Right lobe of liver (tissue), 6 donors: ENCODE results near the gene NANS. TPM values are rescaled to one million over a fixed set of nuclear protein-coding genes. Genes with fewer than 3 reads are reported as not detected.

Experiments
- ATAC-seq, 4 donors: fragments of 200-7000 bp; cut with Tn5 transposase; one replicate each; pipeline ENCODE4 v1.9.1; 2020; ENCODE audit warnings: mild to moderate bottlenecking in 4 of 4, moderate library complexity in 4 of 4
- DNase-seq, 3 donors: peaks; one replicate each; pipeline ENCODE4 v3.0.0-alpha.2; 2020
- H3K27ac ChIP-seq, 3 donors: fragments of 200-600 bp; one replicate each; pipeline ENCODE4 v1.8.0; 2022
- H3K27me3 ChIP-seq, 2 donors: fragments of 200-600 bp; one replicate each; pipeline ENCODE4 v1.8.0; 2022
- H3K36me3 ChIP-seq, 4 donors: fragments of 200-600 bp; sonication (generic) in 1 of 4; one replicate each; pipeline versions ENCODE4 v1.5.1 to v1.8.0; 2017 to 2022; ENCODE audit warnings: control low read depth in 1 of 4
- H3K4me1 ChIP-seq, 4 donors: fragments of 200-600 bp; sonication (generic) in 1 of 4; one replicate each; pipeline versions ENCODE4 v1.5.1 to v1.8.0; 2017 to 2022; ENCODE audit warnings: control low read depth in 1 of 4
- H3K4me3 ChIP-seq, 3 donors: fragments of 200-600 bp; one replicate each; pipeline ENCODE4 v1.8.0; 2022
- H3K9me3 ChIP-seq, 4 donors: fragments of 200-600 bp; sonication (generic) in 1 of 4; one replicate each; pipeline versions ENCODE4 v1.5.1 to v1.8.0; 2017 to 2022; ENCODE audit warnings: control low read depth in 1 of 4
- POLR2A ChIP-seq: fragments of 450-650 bp; IDR thresholded peaks from one replicate; pipeline ENCODE4 v1.6.1; 2017; ENCODE audit warnings: antibody characterized with exemption, mild to moderate bottlenecking
- WGBS: methylation state at CpG from one replicate; pipeline ENCODE4 v1.1.6; 2018; ENCODE audit warnings: low coverage, low lambda C conversion rate; ENCODE audit not compliant: insufficient coverage; ENCODE audit errors: missing lambda C conversion rate; 5-methylcytosine and 5-hydroxymethylcytosine counted together
- intact Hi-C, 2 donors: fragments of 100-400 bp; cut with DNase I; formaldehyde crosslinking; loops; one replicate each; pipeline versions ENCODE4 v1.11.2 to v1.14.1; 2022
- total RNA-seq, 6 experiments: library from RNA; depleted of rRNA in 2 of 6; stranded (reverse); fragments of >200 nt in 2 of 6; fragmentation: NEBNext Ultra II Directional in 3 of 6; extraction: Animal tissue kit (Norgen Biotek cat#: 25700) in 3 of 6; gene quantifications; one replicate each; pipeline versions ENCODE4 v1.1.0 to v1.2.4, GENCODE V29; 2016 to 2023
- TF ChIP-seq, protein P1 (sequence below), 4 donors: fragments of 200-600 bp in 3 of 4; fragments of 450-650 bp in 1 of 4; IDR thresholded peaks; one replicate each; pipeline versions ENCODE4 v1.5.1 to v1.8.0; 2016 to 2022; ENCODE audit warnings: antibody characterized with exemption in 4 of 4, mild to moderate bottlenecking in 2 of 4
- donor health status: DM: no; HTN: yes; CAD: no.
- donor health status: DM: no; HTN: no; CAD: no.
- donor health status: DM: no; HTN: no; CAD: no.
- donor health status: DM: no; HTN: yes; CAD: no.
- donor health status: DM: no; HTN: yes; CAD: no.

Gene NANS
- total RNA-seq, 6 experiments from 2014 or later, result 16.4 to 43.2 (median 30.2) TPM

DNA sequence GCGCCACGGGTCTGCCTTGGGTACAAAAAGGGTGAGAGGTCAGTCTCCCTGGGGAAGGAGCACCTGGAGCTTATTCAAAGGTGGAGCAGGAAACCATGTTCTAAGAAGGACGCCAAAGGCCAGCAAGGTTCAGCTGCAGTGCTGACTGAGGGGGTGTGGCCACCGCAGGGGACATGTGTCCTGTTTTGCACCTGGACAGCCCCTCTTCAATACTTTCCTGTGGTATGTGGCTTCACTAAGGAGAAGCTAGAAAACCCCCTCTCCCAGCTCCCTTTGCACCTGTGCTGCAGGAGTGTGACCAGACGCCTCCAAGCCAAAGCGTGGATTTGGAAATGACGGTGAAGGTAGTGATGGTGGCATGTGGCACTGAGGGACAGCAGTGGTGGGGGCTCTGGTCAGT is 38.9 kb downstream of the NANS start:
- Histone ChIP-seq H3K27me3 (no peaks in the 10 kb centered on the region), H3K9me3 (no peaks in the 10 kb centered on the region), H3K4me1 (peaks cover 0 to 9% (median 3%) of the 10 kb centered on the region in 4 donors), H3K27ac (no peak overlapping the region), H3K4me3 (no peak overlapping the region), H3K36me3 (peaks cover 0 to 25% (median 14%) of the 10 kb centered on the region in 4 donors)
- DNase-seq (no peak), ATAC-seq (peak in 1 of 4 donors; percentile 10)
- WGBS, result 90% methylated on average over 5 of the region's 7 CpGs
- TF ChIP-seq POLR2A, result no peak
- TF ChIP-seq, protein P1, sequence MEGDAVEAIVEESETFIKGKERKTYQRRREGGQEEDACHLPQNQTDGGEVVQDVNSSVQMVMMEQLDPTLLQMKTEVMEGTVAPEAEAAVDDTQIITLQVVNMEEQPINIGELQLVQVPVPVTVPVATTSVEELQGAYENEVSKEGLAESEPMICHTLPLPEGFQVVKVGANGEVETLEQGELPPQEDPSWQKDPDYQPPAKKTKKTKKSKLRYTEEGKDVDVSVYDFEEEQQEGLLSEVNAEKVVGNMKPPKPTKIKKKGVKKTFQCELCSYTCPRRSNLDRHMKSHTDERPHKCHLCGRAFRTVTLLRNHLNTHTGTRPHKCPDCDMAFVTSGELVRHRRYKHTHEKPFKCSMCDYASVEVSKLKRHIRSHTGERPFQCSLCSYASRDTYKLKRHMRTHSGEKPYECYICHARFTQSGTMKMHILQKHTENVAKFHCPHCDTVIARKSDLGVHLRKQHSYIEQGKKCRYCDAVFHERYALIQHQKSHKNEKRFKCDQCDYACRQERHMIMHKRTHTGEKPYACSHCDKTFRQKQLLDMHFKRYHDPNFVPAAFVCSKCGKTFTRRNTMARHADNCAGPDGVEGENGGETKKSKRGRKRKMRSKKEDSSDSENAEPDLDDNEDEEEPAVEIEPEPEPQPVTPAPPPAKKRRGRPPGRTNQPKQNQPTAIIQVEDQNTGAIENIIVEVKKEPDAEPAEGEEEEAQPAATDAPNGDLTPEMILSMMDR (IDR thresholded peaks at IDR 0.05), result no peak
- intact Hi-C loops, result no loop called here

DNA sequence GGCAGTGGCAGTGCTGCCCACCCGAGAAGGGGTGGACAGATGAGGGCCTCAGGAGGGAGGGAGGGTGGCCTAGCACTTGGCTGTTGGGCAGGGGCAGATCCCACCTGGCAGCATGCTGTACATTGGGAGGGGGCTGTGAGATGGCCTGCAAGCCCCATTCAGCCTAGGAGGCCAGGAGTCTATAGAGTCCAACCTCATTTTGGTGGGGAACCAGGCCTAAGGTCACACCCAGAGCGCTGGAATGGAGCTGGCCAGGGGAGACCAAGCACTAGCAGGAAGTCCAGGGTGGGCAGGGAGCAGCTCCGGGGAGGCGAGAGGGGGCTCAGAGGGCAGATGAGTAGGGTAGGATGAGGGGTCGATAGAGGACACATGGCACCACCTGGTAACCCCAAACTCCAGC is 39.6 kb downstream of the NANS start:
- DNase-seq, result peak in 1 of 3 donors; percentile 39
- intact Hi-C loops, result no loop called here
- 83% methylated on average over 1 of the region's 5 CpGs for WGBS

DNA sequence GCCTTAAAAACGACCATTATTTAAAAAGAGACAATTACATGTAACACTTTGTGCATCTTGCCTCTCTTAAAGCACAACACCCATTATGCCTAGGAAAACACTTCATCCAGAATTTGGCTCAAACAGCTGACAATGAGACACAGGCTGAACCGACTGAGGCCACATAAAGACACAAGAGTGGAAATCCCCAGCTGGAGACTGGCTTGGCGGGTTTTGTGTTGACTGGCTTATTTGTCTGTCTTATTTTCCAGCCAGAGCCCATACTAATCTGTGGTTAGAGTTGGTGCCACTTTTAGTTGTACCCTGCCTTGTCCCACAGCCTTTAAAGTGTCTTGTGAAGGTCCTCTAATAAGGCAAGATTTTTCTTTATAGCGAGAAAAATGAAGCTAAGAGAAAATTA is 41.3 kb downstream of the NANS start:
- Histone ChIP-seq H3K27ac (no peak overlapping the region), H3K4me1 (peaks cover 0 to 9% (median 3%) of the 10 kb centered on the region in 4 donors), H3K9me3 (no peaks in the 10 kb centered on the region), H3K4me3 (no peak overlapping the region), H3K27me3 (no peaks in the 10 kb centered on the region), H3K36me3 (peaks cover 0 to 25% (median 14%) of the 10 kb centered on the region in 4 donors)
- ATAC-seq, result peak in 3 of 4 donors; percentile 27 to 73 (median 44)
- 60% methylated on average over 3 of the region's 4 CpGs for WGBS
- no peak for TF ChIP-seq POLR2A
- TF ChIP-seq, protein P1 (IDR thresholded peaks at IDR 0.05), result no peak
- intact Hi-C loops, result no loop called here
- DNase-seq, result peak in 1 of 3 donors; percentile 28

More for the DNA sequence above, 39.6 kb downstream of the NANS start:
- Histone ChIP-seq H3K4me1 (peaks cover 0 to 9% (median 3%) of the 10 kb centered on the region in 4 donors), H3K27me3 (no peaks in the 10 kb centered on the region), H3K9me3 (no peaks in the 10 kb centered on the region), H3K36me3 (peaks cover 0 to 25% (median 14%) of the 10 kb centered on the region in 4 donors), H3K27ac (no peak overlapping the region), H3K4me3 (no peak overlapping the region)
- TF ChIP-seq POLR2A, result no peak
- TF ChIP-seq, protein P1 (IDR thresholded peaks at IDR 0.05), result no peak
- ATAC-seq, result peak in 1 of 4 donors; percentile 8

DNA sequence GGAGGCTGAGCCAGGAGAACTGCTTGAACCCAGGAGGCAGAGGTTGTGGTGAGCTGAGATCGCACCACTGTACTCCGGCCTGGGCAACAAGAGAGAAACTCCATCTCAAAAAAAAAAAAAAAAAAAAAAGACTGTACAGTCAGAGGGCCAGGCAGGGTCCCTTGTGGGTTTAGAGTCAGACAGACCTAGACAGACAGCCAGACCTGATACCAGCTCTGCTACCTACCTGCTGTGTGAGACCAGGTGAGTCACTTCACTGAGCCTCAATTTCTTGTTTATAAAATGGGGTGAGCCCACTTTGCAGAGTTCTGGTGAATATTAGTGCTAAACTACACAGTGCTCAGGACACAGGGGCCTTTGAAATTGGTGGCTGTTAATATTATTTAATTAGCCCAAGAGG is 42.8 kb downstream of the NANS start:
- Histone ChIP-seq H3K36me3 (peaks cover 0 to 25% (median 13%) of the 10 kb centered on the region in 4 donors), H3K4me3 (no peak overlapping the region), H3K27me3 (no peaks in the 10 kb centered on the region), H3K4me1 (peaks cover 0 to 9% (median 3%) of the 10 kb centered on the region in 4 donors), H3K9me3 (no peaks in the 10 kb centered on the region), H3K27ac (no peak overlapping the region)
- no peak for ATAC-seq
- peak in 1 of 3 donors; percentile 16 for DNase-seq
- intact Hi-C loops, result no loop called here
- WGBS, result 100% methylated on average over 2 of the region's 2 CpGs
- TF ChIP-seq, protein P1 (IDR thresholded peaks at IDR 0.05), result no peak
- TF ChIP-seq POLR2A, result no peak
